Measurements from ENCODE around the gene ZNF268. TPM values are rescaled to one million over a fixed set of nuclear protein-coding genes. Genes with fewer than 3 reads are reported as not detected.
A peak's percentile ranks its signal among the peaks of the same experiment; 100 is the strongest.

Gene ZNF268
- total and polyA plus RNA-seq, 2 experiments from 2014 or later = 13.9 to 18.8 TPM

GRCh38 chr12:133165776-133166175 is 15.5 kb upstream of the ZNF268 start:
- Histone ChIP-seq H3K9ac (no peak overlapping the region), H4K20me1 (ENCODE audit: insufficient read depth) (no peaks in the 10 kb centered on the region), H3K79me2 (ENCODE audit: insufficient read depth) (no peaks in the 10 kb centered on the region), H3K4me2 (ENCODE audit: unreplicated experiment) (no peak overlapping the region), H3K36me3 (ENCODE audit: low read depth) (no peaks in the 10 kb centered on the region), H3K9me3 (ENCODE audit: low read depth) (no peaks in the 10 kb centered on the region), H2AFZ (no peak overlapping the region), H3K27ac (no peak overlapping the region), H3K4me1 (ENCODE audit: insufficient read depth) (no peaks in the 10 kb centered on the region), H3K27me3 (replicated peaks; ENCODE audit: insufficient read depth) (no peaks in the 10 kb centered on the region), H3K9me2 (ENCODE audit: insufficient read depth) (no peaks in the 10 kb centered on the region), H3F3A (ENCODE audit: insufficient read depth) (no peaks in the 10 kb centered on the region), H3K4me3 (no peak overlapping the region)
- no peak for DNase-seq
- 39 to 40% methylated on average over 3 of the region's 3 CpGs for WGBS, 2 experiments (ENCODE audit: low coverage in 1 of 2, low lambda C conversion rate in 2 of 2, missing lambda C conversion rate in 2 of 2)
- in situ Hi-C loops (cut with MboI) = no loop called here
- no peak for TF ChIP-seq EZH2 (IDR thresholded peaks at IDR 0.05; ENCODE audit: insufficient read depth, poor library complexity, severe bottlenecking)
- TF ChIP-seq EZH2phosphoT487 (IDR thresholded peaks at IDR 0.05; ENCODE audit: insufficient read depth, low read depth) = no peak

- H3K4me2 ChIP-seq (ENCODE audit: unreplicated experiment) = no peak overlapping the region
- H3K9ac ChIP-seq = no peak overlapping the region
- H2AFZ ChIP-seq = no peak overlapping the region
- no peaks in the 10 kb centered on the region for H3K79me2 ChIP-seq (ENCODE audit: insufficient read depth)
- DNase-seq = no peak
- no peaks in the 10 kb centered on the region for H3K4me1 ChIP-seq (ENCODE audit: insufficient read depth)
- H3K27ac ChIP-seq = no peak overlapping the region
- no peaks in the 10 kb centered on the region for H3K27me3 ChIP-seq (replicated peaks; ENCODE audit: insufficient read depth)
- H3K4me3 ChIP-seq = no peak overlapping the region
- in situ Hi-C loops (cut with MboI) = no loop called here
- TF ChIP-seq EZH2 (IDR thresholded peaks at IDR 0.05; ENCODE audit: insufficient read depth, poor library complexity, severe bottlenecking) = no peak
- no peak for TF ChIP-seq EZH2phosphoT487 (IDR thresholded peaks at IDR 0.05; ENCODE audit: insufficient read depth, low read depth)
- no peaks in the 10 kb centered on the region for H4K20me1 ChIP-seq (ENCODE audit: insufficient read depth)
- no peaks in the 10 kb centered on the region for H3K36me3 ChIP-seq (ENCODE audit: low read depth)
- H3K9me3 ChIP-seq (ENCODE audit: low read depth) = peaks cover 3% of the 10 kb centered on the region
- H3F3A ChIP-seq (ENCODE audit: insufficient read depth) = no peaks in the 10 kb centered on the region
- no peaks in the 10 kb centered on the region for H3K9me2 ChIP-seq (ENCODE audit: insufficient read depth)
- WGBS, 2 experiments (ENCODE audit: low coverage in 1 of 2, low lambda C conversion rate in 2 of 2, missing lambda C conversion rate in 2 of 2) = 31 to 42% methylated on average over 1 of the region's 1 CpG
These were observed 8.8 kb upstream of the ZNF268 start for GRCh38 chr12:133172491-133172890.

- peaks cover 3% of the 10 kb centered on the region for H3K9me3 ChIP-seq (ENCODE audit: low read depth)
- DNase-seq = no peak
- H3F3A ChIP-seq (ENCODE audit: insufficient read depth) = no peaks in the 10 kb centered on the region
- no peaks in the 10 kb centered on the region for H4K20me1 ChIP-seq (ENCODE audit: insufficient read depth)
- in situ Hi-C loops (cut with MboI) = no loop called here
- no peaks in the 10 kb centered on the region for H3K36me3 ChIP-seq (ENCODE audit: low read depth)
- WGBS, 2 experiments (ENCODE audit: low coverage in 1 of 2, low lambda C conversion rate in 2 of 2, missing lambda C conversion rate in 2 of 2) = 27 to 42% methylated on average over 1 of the region's 1 CpG
- H3K79me2 ChIP-seq (ENCODE audit: insufficient read depth) = no peaks in the 10 kb centered on the region
- no peak overlapping the region for H3K9ac ChIP-seq
- H3K9me2 ChIP-seq (ENCODE audit: insufficient read depth) = no peaks in the 10 kb centered on the region
- TF ChIP-seq EZH2phosphoT487 (IDR thresholded peaks at IDR 0.05; ENCODE audit: insufficient read depth, low read depth) (no peak), EZH2 (IDR thresholded peaks at IDR 0.05; ENCODE audit: insufficient read depth, poor library complexity, severe bottlenecking) (no peak)
- no peak overlapping the region for H3K4me3 ChIP-seq
- no peak overlapping the region for H3K4me2 ChIP-seq (ENCODE audit: unreplicated experiment)
- H3K4me1 ChIP-seq (ENCODE audit: insufficient read depth) = no peaks in the 10 kb centered on the region
- no peaks in the 10 kb centered on the region for H3K27me3 ChIP-seq (replicated peaks; ENCODE audit: insufficient read depth)
- H2AFZ ChIP-seq = no peak overlapping the region
- H3K27ac ChIP-seq = no peak overlapping the region
These were observed 6.4 kb upstream of the ZNF268 start for GRCh38 chr12:133174901-133175300.

- Histone ChIP-seq H3K36me3 (ENCODE audit: low read depth) (0 out of 2 replicates have a peak, but pooled peaks cover 12% of the 10 kb centered on the region), H2AFZ (peak overlapping the region; percentile 99; the same call in 1 of the 2 replicates), H3K4me3 (no peak overlapping the region), H3K79me2 (ENCODE audit: insufficient read depth) (peaks cover 39% of the 10 kb centered on the region), H3K9ac (no peak overlapping the region), H4K20me1 (ENCODE audit: insufficient read depth) (no peaks in the 10 kb centered on the region), H3K4me1 (ENCODE audit: insufficient read depth) (peaks cover 5% of the 10 kb centered on the region), H3K9me3 (ENCODE audit: low read depth) (no peaks in the 10 kb centered on the region), H3K27me3 (replicated peaks; ENCODE audit: insufficient read depth) (no peaks in the 10 kb centered on the region), H3F3A (ENCODE audit: insufficient read depth) (no peaks in the 10 kb centered on the region), H3K27ac (no peak overlapping the region), H3K4me2 (ENCODE audit: unreplicated experiment) (peak overlapping the region; percentile 82), H3K9me2 (ENCODE audit: insufficient read depth) (no peaks in the 10 kb centered on the region)
- WGBS, 2 experiments (ENCODE audit: low coverage in 1 of 2, low lambda C conversion rate in 2 of 2, missing lambda C conversion rate in 2 of 2) = 95 to 98% methylated on average over 8 of the region's 8 CpGs
- no peak for TF ChIP-seq EZH2phosphoT487 (IDR thresholded peaks at IDR 0.05; ENCODE audit: insufficient read depth, low read depth)
- no peak for TF ChIP-seq EZH2 (IDR thresholded peaks at IDR 0.05; ENCODE audit: insufficient read depth, poor library complexity, severe bottlenecking)
- DNase-seq = no peak
- in situ Hi-C loops (cut with MboI) = no loop called here
These were observed 626 bp upstream of the ZNF268 start for GRCh38 chr12:133180669-133181068.

GRCh38 chr12:133190176-133190575 is 8.9 kb downstream of the ZNF268 start:
- in situ Hi-C loops (cut with MboI) = no loop called here
- 96 to 100% methylated on average over 2 of the region's 2 CpGs for WGBS, 2 experiments (ENCODE audit: low coverage in 1 of 2, low lambda C conversion rate in 2 of 2, missing lambda C conversion rate in 2 of 2)
- Histone ChIP-seq H3F3A (ENCODE audit: insufficient read depth) (no peaks in the 10 kb centered on the region), H3K9me2 (ENCODE audit: insufficient read depth) (no peaks in the 10 kb centered on the region), H3K27ac (no peak overlapping the region), H3K4me2 (ENCODE audit: unreplicated experiment) (no peak overlapping the region), H3K4me3 (no peak overlapping the region), H3K9me3 (ENCODE audit: low read depth) (peaks cover 6% of the 10 kb centered on the region), H3K9ac (no peak overlapping the region), H3K79me2 (ENCODE audit: insufficient read depth) (peaks cover 24% of the 10 kb centered on the region; the same call in 1 of the 2 replicates), H4K20me1 (ENCODE audit: insufficient read depth) (no peaks in the 10 kb centered on the region), H3K4me1 (ENCODE audit: insufficient read depth) (no peaks in the 10 kb centered on the region), H3K36me3 (ENCODE audit: low read depth) (peaks cover 94% of the 10 kb centered on the region), H3K27me3 (replicated peaks; ENCODE audit: insufficient read depth) (no peaks in the 10 kb centered on the region), H2AFZ (no peak overlapping the region)
- DNase-seq = no peak
- TF ChIP-seq EZH2phosphoT487 (IDR thresholded peaks at IDR 0.05; ENCODE audit: insufficient read depth, low read depth) = no peak
- TF ChIP-seq EZH2 (IDR thresholded peaks at IDR 0.05; ENCODE audit: insufficient read depth, poor library complexity, severe bottlenecking) = no peak
